Measurements from ENCODE around the gene NXPE3. TPM values are rescaled to one million over a fixed set of nuclear protein-coding genes. Genes with fewer than 3 reads are reported as not detected.
A peak's percentile ranks its signal among the peaks of the same experiment; 100 is the strongest.
"Not testable (repeated sequence)": the region's sequence is repeated elsewhere in the genome, so short reads cannot be mapped to it uniquely, and the experiment has no call there.

NXPE3 gene
- 1 to 10 TPM; 2.0 to 5.6 (median 2.7) TPM for total RNA-seq

- peak; percentile 89 to 99 for DNase-seq (ENCODE audit: low spot score in 2 of 2)
- intact Hi-C loops (cut with DNase I; ENCODE audit: low total_unique reads), result no loop called here
- peak within 1 kb of the TSS; percentile 86 for H3K4me3 ChIP-seq (ENCODE audit: low read depth, poor library complexity, severe bottlenecking)
- 1 to 2% methylated on average over 8 to 44 of the region's 78 CpGs for WGBS, 2 donors
- TF ChIP-seq, protein P1, sequence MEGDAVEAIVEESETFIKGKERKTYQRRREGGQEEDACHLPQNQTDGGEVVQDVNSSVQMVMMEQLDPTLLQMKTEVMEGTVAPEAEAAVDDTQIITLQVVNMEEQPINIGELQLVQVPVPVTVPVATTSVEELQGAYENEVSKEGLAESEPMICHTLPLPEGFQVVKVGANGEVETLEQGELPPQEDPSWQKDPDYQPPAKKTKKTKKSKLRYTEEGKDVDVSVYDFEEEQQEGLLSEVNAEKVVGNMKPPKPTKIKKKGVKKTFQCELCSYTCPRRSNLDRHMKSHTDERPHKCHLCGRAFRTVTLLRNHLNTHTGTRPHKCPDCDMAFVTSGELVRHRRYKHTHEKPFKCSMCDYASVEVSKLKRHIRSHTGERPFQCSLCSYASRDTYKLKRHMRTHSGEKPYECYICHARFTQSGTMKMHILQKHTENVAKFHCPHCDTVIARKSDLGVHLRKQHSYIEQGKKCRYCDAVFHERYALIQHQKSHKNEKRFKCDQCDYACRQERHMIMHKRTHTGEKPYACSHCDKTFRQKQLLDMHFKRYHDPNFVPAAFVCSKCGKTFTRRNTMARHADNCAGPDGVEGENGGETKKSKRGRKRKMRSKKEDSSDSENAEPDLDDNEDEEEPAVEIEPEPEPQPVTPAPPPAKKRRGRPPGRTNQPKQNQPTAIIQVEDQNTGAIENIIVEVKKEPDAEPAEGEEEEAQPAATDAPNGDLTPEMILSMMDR (IDR thresholded peaks at IDR 0.05), result no peak
- TF ChIP-seq POLR2A (IDR thresholded peaks at IDR 0.05), result no peak
Measured at GRCh38 chr3:101779047-101779821, at the start of gene NXPE3. NXPE3 (plus strand) TSS chr3:101779211; CDS start chr3:101785597, 6,386 bp downstream.

DNA sequence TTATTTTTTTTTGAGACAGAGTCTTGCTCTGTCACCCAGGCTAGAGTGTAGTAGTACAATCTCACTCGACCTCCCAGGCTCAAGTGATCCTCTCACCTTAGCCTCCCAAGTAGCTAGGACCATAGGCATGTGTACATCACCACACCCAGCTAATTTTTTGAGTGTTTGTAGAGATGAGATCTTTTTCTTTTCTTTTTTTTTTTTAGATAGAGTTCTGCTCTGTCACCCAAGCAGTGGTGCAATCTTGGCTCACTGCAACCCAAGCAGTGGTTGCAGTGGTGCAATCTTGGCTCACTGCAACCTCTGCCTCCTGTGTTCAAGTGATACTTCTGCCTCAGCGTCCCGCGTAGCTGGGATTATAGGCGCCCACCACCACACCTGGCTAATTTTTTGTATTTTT, 49.4 kb upstream of the NXPE3 start:
- intact Hi-C loops (cut with DNase I; ENCODE audit: low total_unique reads), result no loop called here
- no peak for DNase-seq (ENCODE audit: low spot score in 2 of 2)
- TF ChIP-seq, protein P1 (IDR thresholded peaks at IDR 0.05), result no peak
- TF ChIP-seq POLR2A (IDR thresholded peaks at IDR 0.05), result no peak
- WGBS, 2 donors, result 96 to 98% methylated on average over 5 of the region's 5 CpGs
- no peak overlapping the region for H3K4me3 ChIP-seq (ENCODE audit: low read depth, poor library complexity, severe bottlenecking)

DNA sequence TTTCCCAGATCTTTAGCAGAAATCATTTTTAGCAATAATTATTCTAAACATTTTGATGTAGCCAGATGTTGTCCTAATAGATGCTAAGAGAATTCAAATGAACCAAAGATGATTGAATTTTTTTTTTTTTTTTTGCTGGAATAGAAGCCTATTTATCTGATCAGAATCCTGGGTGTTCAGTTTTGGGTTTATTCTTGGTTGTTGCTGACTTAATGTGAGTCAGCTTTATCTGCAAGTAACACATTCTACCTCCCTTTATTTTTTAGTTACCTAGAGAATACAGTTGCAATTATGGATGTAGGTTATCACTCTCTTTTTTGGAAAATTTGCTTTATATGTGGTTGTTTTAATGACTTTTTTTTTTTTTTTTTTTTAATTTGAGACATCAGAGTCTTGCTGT, 48.2 kb upstream of the NXPE3 start:
- no peak for DNase-seq (ENCODE audit: low spot score in 2 of 2)
- TF ChIP-seq, protein P1 (IDR thresholded peaks at IDR 0.05), result no peak
- no peak for TF ChIP-seq POLR2A (IDR thresholded peaks at IDR 0.05)
- no peak overlapping the region for H3K4me3 ChIP-seq (ENCODE audit: low read depth, poor library complexity, severe bottlenecking)
- intact Hi-C loops (cut with DNase I; ENCODE audit: low total_unique reads), result no loop called here

- WGBS, 2 donors, result 70 to 88% methylated on average over 4 of the region's 4 CpGs
- H3K4me3 ChIP-seq (ENCODE audit: low read depth, poor library complexity, severe bottlenecking), result no peak overlapping the region
- TF ChIP-seq POLR2A (IDR thresholded peaks at IDR 0.05), result no peak
- intact Hi-C loops (cut with DNase I; ENCODE audit: low total_unique reads), result no loop called here
- no peak for DNase-seq (ENCODE audit: low spot score in 2 of 2)
Measured at GRCh38 chr3:101732240-101732641, 46.8 kb upstream of the NXPE3 start.

DNA sequence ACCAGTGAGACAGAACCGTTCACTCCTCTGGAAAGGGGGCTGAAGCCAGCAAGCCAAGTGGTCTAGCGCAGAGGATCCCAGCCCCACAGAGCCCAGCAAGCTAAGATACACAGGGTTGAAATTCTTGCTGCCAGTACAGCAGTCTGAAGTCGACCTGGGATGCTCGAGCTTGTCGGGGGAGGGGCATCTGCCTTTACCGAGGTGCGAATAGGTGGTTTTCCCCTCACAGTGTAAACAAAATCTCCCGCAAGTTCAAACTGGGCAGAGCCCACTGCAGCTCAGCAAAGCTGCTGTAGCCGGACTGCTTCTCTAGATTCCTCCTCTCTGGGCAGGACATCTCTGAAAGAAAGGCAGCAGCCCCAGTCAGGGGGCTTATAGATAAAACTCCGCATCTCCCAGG, 43.2 kb upstream of the NXPE3 start:
- intact Hi-C loops (cut with DNase I; ENCODE audit: low total_unique reads), result no loop called here
- no peak for TF ChIP-seq POLR2A (IDR thresholded peaks at IDR 0.05)
- 98 to 99% methylated on average over 10 of the region's 10 CpGs for WGBS, 2 donors
- no peak for DNase-seq (ENCODE audit: low spot score in 2 of 2)
- H3K4me3 ChIP-seq (ENCODE audit: low read depth, poor library complexity, severe bottlenecking), result no peak overlapping the region

DNA sequence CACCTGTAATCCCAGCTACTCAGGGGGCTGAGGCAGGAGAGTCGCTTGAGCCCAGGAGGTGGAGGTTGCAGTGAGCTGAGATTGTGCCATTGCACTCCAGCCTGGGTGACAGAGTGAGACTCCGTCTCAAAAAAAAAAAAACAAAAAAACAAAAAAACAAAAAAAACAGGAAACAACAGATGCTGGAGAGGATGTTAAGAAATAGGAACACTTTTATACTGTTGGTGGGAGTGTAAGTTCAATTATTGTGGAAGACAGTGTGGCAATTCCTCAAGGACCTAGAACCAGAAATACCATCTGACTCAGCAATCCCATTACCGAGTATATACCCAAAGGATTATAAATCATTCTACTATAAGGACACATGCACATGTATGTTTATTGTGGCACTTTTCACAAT, 37.1 kb upstream of the NXPE3 start:
- H3K4me3 ChIP-seq (ENCODE audit: low read depth, poor library complexity, severe bottlenecking); intact Hi-C loops (cut with DNase I; ENCODE audit: low total_unique reads); DNase-seq (ENCODE audit: low spot score in 2 of 2): not testable (repeated sequence)
- WGBS, 2 donors, result 93 to 98% methylated on average over 3 of the region's 3 CpGs

DNA sequence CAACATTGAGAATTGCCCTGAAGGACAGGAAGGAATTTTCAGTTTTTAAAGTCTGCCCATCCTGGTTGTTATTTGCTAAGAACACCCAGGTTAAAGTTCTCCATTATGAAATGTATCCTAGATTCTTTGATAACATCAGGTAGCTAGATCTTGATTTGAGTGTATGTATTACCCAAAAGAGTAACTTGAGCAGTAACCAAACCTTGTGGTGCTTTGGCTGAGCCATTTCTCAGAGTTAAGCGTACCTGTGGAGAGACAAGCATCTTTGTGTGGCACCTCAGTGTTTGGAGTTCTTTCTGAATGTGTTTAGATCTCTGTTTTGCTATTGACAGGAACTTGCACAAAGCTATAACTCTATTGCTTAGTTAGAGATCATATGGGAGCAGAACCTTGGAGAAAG, 34.2 kb upstream of the NXPE3 start:
- no peak overlapping the region for H3K4me3 ChIP-seq (ENCODE audit: low read depth, poor library complexity, severe bottlenecking)
- intact Hi-C loops (cut with DNase I; ENCODE audit: low total_unique reads), result no loop called here
- no peak for DNase-seq (ENCODE audit: low spot score in 2 of 2)
- 41 to 86% methylated on average over 1 of the region's 1 CpG for WGBS, 2 donors
- TF ChIP-seq POLR2A (IDR thresholded peaks at IDR 0.05), result no peak

GRCh38 chr3:101745934-101746333, 33.1 kb upstream of the NXPE3 start:
- intact Hi-C loops (cut with DNase I; ENCODE audit: low total_unique reads); H3K4me3 ChIP-seq (ENCODE audit: low read depth, poor library complexity, severe bottlenecking); DNase-seq (ENCODE audit: low spot score in 2 of 2): not testable (repeated sequence)
- WGBS, 2 donors, result 86 to 100% methylated on average over 1 of the region's 1 CpG

GRCh38 chr3:101753386-101754113, 25.5 kb upstream of the NXPE3 start:
- DNase-seq (ENCODE audit: low spot score in 2 of 2), result not testable (repeated sequence)

More at GRCh38 chr3:101753386-101754113, 25.5 kb upstream of the NXPE3 start:
- 98% methylated on average over 10 to 13 of the region's 23 CpGs for WGBS, 2 donors
- intact Hi-C loops (cut with DNase I; ENCODE audit: low total_unique reads); H3K4me3 ChIP-seq (ENCODE audit: low read depth, poor library complexity, severe bottlenecking): not testable (repeated sequence)
